Measurements from ENCODE around the gene TPPP2. TPM values are rescaled to one million over a fixed set of nuclear protein-coding genes. Genes with fewer than 3 reads are reported as not detected.

Gene TPPP2
- total RNA-seq, 1 donor from 2014 or later: not detected

GRCh38 chr14:21018781-21019180 is 11.2 kb upstream of the TPPP2 start:
- peaks cover 10% of the 10 kb centered on the region for H3K27me3 ChIP-seq (ENCODE audit: control insufficient read depth, insufficient read depth, low read length)
- H3K4me3 ChIP-seq (ENCODE audit: low read depth, low read length): no peak overlapping the region
- no peak for TF ChIP-seq CTCF (IDR thresholded peaks at IDR 0.05; ENCODE audit: insufficient read depth, low read length, poor library complexity, severe bottlenecking)
- DNase-seq (ENCODE audit: low read depth): no peak
- H3K36me3 ChIP-seq (ENCODE audit: control insufficient read depth, insufficient read depth, low read length): no peaks in the 10 kb centered on the region

GRCh38 chr14:21019366-21019765 is 10.7 kb upstream of the TPPP2 start:
- H3K4me3 ChIP-seq (ENCODE audit: low read depth, low read length): no peak overlapping the region
- DNase-seq (ENCODE audit: low read depth): no peak
- no peaks in the 10 kb centered on the region for H3K36me3 ChIP-seq (ENCODE audit: control insufficient read depth, insufficient read depth, low read length)
- no peak for TF ChIP-seq CTCF (IDR thresholded peaks at IDR 0.05; ENCODE audit: insufficient read depth, low read length, poor library complexity, severe bottlenecking)
- peaks cover 16% of the 10 kb centered on the region for H3K27me3 ChIP-seq (ENCODE audit: control insufficient read depth, insufficient read depth, low read length)

GRCh38 chr14:21020977-21021545 is 9.0 kb upstream of the TPPP2 start:
- TF ChIP-seq CTCF (IDR thresholded peaks at IDR 0.05; ENCODE audit: insufficient read depth, low read length, poor library complexity, severe bottlenecking): no peak
- DNase-seq (ENCODE audit: low read depth): no peak
- no peaks in the 10 kb centered on the region for H3K36me3 ChIP-seq (ENCODE audit: control insufficient read depth, insufficient read depth, low read length)
- H3K4me3 ChIP-seq (ENCODE audit: low read depth, low read length): no peak overlapping the region
- peaks cover 30% of the 10 kb centered on the region for H3K27me3 ChIP-seq (ENCODE audit: control insufficient read depth, insufficient read depth, low read length)

GRCh38 chr14:21022686-21023085 is 7.3 kb upstream of the TPPP2 start:
- Histone ChIP-seq H3K27me3 (ENCODE audit: control insufficient read depth, insufficient read depth, low read length) (peaks cover 30% of the 10 kb centered on the region), H3K4me3 (ENCODE audit: low read depth, low read length) (no peak overlapping the region), H3K36me3 (ENCODE audit: control insufficient read depth, insufficient read depth, low read length) (no peaks in the 10 kb centered on the region)
- DNase-seq (ENCODE audit: low read depth): no peak
- TF ChIP-seq CTCF (IDR thresholded peaks at IDR 0.05; ENCODE audit: insufficient read depth, low read length, poor library complexity, severe bottlenecking): no peak

- DNase-seq (ENCODE audit: low read depth): no peak
- H3K36me3 ChIP-seq (ENCODE audit: control insufficient read depth, insufficient read depth, low read length): no peaks in the 10 kb centered on the region
- TF ChIP-seq CTCF (IDR thresholded peaks at IDR 0.05; ENCODE audit: insufficient read depth, low read length, poor library complexity, severe bottlenecking): no peak
- H3K4me3 ChIP-seq (ENCODE audit: low read depth, low read length): no peak overlapping the region
- H3K27me3 ChIP-seq (ENCODE audit: control insufficient read depth, insufficient read depth, low read length): peaks cover 30% of the 10 kb centered on the region
These were observed 6.8 kb upstream of the TPPP2 start for GRCh38 chr14:21023174-21023573.
